ENCODE results near the gene CLNK.
"Not testable (repeated sequence)": the region's sequence is repeated elsewhere in the genome, so short reads cannot be mapped to it uniquely, and the experiment has no call there.

Gene CLNK

DNA sequence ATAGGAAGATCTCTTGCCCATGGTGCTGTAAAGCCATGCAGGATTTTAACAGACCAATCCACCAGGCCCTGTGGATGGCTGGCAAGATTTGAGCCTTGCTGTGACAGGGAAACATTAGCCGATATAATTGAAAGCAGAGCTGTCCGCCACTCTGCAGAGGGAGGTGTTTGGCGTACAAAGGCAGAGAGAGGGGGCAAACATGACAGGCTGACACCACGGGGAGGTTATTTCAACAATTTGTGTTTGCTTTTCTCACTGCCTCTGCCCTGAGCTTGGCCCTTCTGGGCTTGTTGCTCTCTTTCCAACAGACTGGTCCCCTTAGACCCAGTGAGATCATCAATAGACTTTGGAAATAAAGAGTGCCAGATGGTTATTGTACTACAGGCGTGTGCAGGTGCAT is 59.4 kb downstream of the CLNK start:
- Mint-ChIP-seq H3K27ac (no peak overlapping the region), H3K4me1 (peaks cover 7% of the 10 kb centered on the region), H3K36me3 (no peaks in the 10 kb centered on the region), H3K4me3 (no peak overlapping the region), H3K27me3 (no peaks in the 10 kb centered on the region), H3K9me3 (no peaks in the 10 kb centered on the region)
- CTCF ChIA-PET, result interaction anchor here (1.0 kb wide), 1 partner anchor 112 kb away, joined by 3 read pairs; no protein-coding TSS in a partner anchor
- DNase-seq, result no peak

- no peak overlapping the region for H3K4me3 Mint-ChIP-seq
- peaks cover 4% of the 10 kb centered on the region for H3K4me1 Mint-ChIP-seq
- DNase-seq, result no peak
- CTCF ChIA-PET, result no interaction called here
- no peaks in the 10 kb centered on the region for H3K36me3 Mint-ChIP-seq
- H3K27me3 Mint-ChIP-seq, result no peaks in the 10 kb centered on the region
- H3K9me3 Mint-ChIP-seq, result no peaks in the 10 kb centered on the region
- H3K27ac Mint-ChIP-seq, result no peak overlapping the region
These were observed 60.7 kb downstream of the CLNK start for GRCh38 chr4:10623862-10624261.

DNA sequence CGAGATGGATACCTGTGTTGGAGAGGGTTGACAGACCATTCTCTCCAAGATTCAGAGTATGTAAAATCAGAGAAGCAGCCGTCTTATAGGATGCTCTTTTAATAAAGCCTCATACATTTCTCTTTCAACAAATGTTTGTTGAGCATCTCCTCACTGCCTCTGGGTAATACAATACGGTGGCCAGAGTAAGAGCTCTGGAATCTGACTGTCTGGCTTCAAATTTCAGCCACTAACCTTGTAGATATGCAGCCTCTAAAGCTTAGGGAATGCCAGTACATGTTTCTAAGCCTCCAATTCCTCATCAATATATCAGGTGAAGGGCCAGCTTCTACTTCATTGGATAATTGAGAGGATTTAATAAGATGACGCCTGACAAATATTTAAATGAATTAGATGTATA is 61.3 kb downstream of the CLNK start:
- H3K36me3 Mint-ChIP-seq, result no peaks in the 10 kb centered on the region
- H3K9me3 Mint-ChIP-seq, result no peaks in the 10 kb centered on the region
- no peak overlapping the region for H3K4me3 Mint-ChIP-seq
- H3K4me1 Mint-ChIP-seq, result peaks cover 4% of the 10 kb centered on the region
- no peak for DNase-seq
- H3K27me3 Mint-ChIP-seq, result peaks cover 3% of the 10 kb centered on the region
- no peak overlapping the region for H3K27ac Mint-ChIP-seq
- CTCF ChIA-PET, result no interaction called here

DNA sequence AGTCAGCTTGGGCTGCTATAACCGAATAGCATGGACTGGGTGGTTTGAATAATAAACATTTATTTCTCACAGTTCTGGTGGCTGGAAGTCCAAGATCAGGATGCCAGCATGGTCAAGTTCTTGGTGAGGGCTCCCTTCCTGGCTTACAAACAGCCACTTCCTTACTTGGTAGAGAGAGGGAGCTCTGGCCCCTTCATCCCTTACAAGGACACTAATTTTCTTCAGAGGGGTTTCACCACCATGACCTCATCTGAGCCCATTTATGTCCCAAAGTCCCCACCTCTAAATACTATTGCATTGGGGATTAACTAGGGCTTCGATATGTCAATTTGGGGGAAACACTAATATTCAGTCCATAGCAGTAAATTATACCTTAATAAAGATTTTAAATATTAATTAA is 61.8 kb downstream of the CLNK start:
- peaks cover 4% of the 10 kb centered on the region for H3K4me1 Mint-ChIP-seq
- CTCF ChIA-PET, result interaction anchor here (1.1 kb wide), 1 partner anchor 56 kb away, joined by 3 read pairs; no protein-coding TSS in a partner anchor
- no peak for DNase-seq
- H3K9me3 Mint-ChIP-seq, result no peaks in the 10 kb centered on the region
- H3K27me3 Mint-ChIP-seq, result peaks cover 3% of the 10 kb centered on the region
- no peak overlapping the region for H3K4me3 Mint-ChIP-seq
- no peak overlapping the region for H3K27ac Mint-ChIP-seq
- no peaks in the 10 kb centered on the region for H3K36me3 Mint-ChIP-seq

- CTCF ChIA-PET, result no interaction called here
- Mint-ChIP-seq H3K4me1 (peaks cover 4% of the 10 kb centered on the region), H3K36me3 (no peaks in the 10 kb centered on the region), H3K27ac (no peak overlapping the region), H3K4me3 (no peak overlapping the region), H3K9me3 (no peaks in the 10 kb centered on the region), H3K27me3 (peaks cover 3% of the 10 kb centered on the region)
- DNase-seq, result no peak
These were observed 63.6 kb downstream of the CLNK start for GRCh38 chr4:10620935-10621488.

DNA sequence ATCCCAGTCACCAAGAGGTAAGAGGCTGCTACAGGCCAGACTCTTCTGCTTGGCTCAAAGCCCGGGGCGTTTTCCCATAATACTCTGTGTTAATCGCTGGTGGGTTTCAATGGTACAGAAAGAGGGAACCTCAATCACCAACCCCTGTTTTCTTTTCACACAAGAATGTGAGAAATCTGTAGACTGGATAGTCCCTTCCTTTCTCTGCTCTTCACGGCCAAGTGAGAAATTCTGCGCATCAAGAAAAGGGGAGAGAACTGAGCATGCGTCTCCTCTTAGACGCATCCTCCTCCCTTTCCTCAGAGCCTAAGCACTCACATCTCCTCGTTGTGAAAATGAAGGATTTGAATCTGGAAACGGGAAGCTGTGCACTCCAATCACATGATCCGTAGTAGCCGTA is 64.7 kb downstream of the CLNK start:
- H3K36me3 Mint-ChIP-seq, result no peaks in the 10 kb centered on the region
- CTCF ChIA-PET, result interaction anchor here (0.9 to 1.5 kb wide), 2 partner anchors 43 to 184 kb away, joined by 3 to 6 read pairs; no protein-coding TSS in a partner anchor
- H3K27ac Mint-ChIP-seq, result no peak overlapping the region
- no peaks in the 10 kb centered on the region for H3K9me3 Mint-ChIP-seq
- no peak for DNase-seq
- H3K27me3 Mint-ChIP-seq, result peaks cover 3% of the 10 kb centered on the region
- no peaks in the 10 kb centered on the region for H3K4me1 Mint-ChIP-seq
- no peak overlapping the region for H3K4me3 Mint-ChIP-seq

- CTCF ChIA-PET, result interaction anchor here (0.9 to 1.5 kb wide), 2 partner anchors 42 to 185 kb away, joined by 3 to 6 read pairs; no protein-coding TSS in a partner anchor
- no peak overlapping the region for H3K27ac Mint-ChIP-seq
- no peaks in the 10 kb centered on the region for H3K4me1 Mint-ChIP-seq
- DNase-seq, result no peak
- H3K9me3 Mint-ChIP-seq, result no peaks in the 10 kb centered on the region
- no peaks in the 10 kb centered on the region for H3K36me3 Mint-ChIP-seq
- no peak overlapping the region for H3K4me3 Mint-ChIP-seq
- peaks cover 3% of the 10 kb centered on the region for H3K27me3 Mint-ChIP-seq
These were observed 65.3 kb downstream of the CLNK start for GRCh38 chr4:10619220-10619619.

DNA sequence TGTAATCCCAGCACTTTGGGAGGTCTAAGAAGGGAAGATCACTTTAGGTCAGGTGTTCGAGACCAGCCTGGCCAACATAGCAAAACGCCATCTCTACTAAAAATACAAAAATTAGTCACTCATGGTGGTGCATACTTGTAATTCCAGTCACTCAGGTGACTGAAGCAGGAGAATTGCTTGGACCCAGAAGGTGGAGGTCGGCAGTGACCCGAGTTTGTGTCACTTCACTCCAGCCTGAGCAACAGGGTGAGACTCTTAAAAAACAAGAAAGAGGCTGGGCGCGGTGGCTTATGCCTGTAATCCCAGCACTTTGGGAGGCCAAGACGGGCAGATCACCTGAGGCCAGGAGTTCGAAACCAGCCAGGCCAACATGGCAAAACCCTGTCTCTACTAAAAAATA is 69.6 kb downstream of the CLNK start:
- H3K4me3 Mint-ChIP-seq, H3K9me3 Mint-ChIP-seq, H3K27ac Mint-ChIP-seq, H3K27me3 Mint-ChIP-seq, H3K36me3 Mint-ChIP-seq, CTCF ChIA-PET, H3K4me1 Mint-ChIP-seq, DNase-seq: not testable (repeated sequence)

DNA sequence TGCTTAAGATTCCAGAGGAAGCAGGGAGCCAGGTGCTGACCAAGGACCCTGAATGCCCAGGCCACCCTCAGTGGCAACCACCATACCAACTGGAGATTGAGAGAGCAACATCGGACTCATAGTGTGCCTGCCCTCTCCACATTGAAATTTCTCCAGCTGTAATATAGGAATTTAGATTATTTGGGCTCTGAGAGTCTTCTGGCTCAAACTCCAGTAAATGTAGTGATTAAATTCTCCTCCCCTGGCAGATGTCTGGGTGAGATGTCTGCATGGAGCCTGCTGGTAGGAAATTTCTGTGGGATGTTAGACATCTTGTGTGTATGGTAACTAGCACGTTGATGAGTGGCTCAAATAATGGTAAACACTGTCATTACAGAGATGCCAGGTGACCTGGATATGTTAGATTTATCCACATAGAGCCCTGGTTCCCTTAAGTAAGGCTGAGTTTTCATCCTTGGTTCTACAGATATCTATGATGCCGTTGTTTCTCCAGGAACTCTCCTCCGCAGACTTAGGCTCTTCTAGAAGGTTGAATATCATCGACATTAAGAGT is 70.6 kb downstream of the CLNK start:
- Mint-ChIP-seq H3K27me3 (peaks cover 7% of the 10 kb centered on the region), H3K4me1 (no peaks in the 10 kb centered on the region), H3K36me3 (no peaks in the 10 kb centered on the region), H3K9me3 (no peaks in the 10 kb centered on the region), H3K4me3 (no peak overlapping the region), H3K27ac (no peak overlapping the region)
- CTCF ChIA-PET, result no interaction called here
- no peak for DNase-seq

DNA sequence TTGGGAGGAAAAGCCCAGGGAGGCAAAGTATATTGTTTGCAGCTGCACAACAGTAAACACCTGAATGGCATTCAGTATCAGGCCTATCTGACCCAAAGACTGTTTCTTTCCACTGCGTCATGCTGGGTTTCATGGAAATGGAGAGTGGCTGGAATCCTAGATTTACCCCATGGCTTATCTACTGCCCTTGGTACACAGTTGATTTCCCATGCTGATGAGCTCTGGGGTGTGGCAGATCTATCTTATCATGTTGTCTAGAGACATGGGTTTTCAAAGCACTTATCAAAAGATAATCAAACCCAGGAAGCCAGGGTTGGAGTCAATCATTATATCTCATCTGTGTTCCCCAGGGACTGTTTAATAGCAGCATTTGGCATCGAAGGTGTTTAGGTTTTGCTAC is 72.1 kb downstream of the CLNK start:
- H3K36me3 Mint-ChIP-seq, result no peaks in the 10 kb centered on the region
- H3K27ac Mint-ChIP-seq, result no peak overlapping the region
- CTCF ChIA-PET, result no interaction called here

GRCh38 chr4:10611673-10612072 is 72.9 kb downstream of the CLNK start:
- Mint-ChIP-seq H3K27ac (no peak overlapping the region), H3K4me1 (no peaks in the 10 kb centered on the region), H3K9me3 (no peaks in the 10 kb centered on the region), H3K27me3 (peaks cover 4% of the 10 kb centered on the region), H3K36me3 (no peaks in the 10 kb centered on the region), H3K4me3 (no peak overlapping the region)
- DNase-seq, result no peak
- CTCF ChIA-PET, result no interaction called here

More for the DNA sequence above, 72.1 kb downstream of the CLNK start:
- no peak for DNase-seq
- peaks cover 4% of the 10 kb centered on the region for H3K27me3 Mint-ChIP-seq
- H3K4me3 Mint-ChIP-seq, result no peak overlapping the region
- no peaks in the 10 kb centered on the region for H3K9me3 Mint-ChIP-seq
- no peaks in the 10 kb centered on the region for H3K4me1 Mint-ChIP-seq

GRCh38 chr4:10608501-10609219 is 75.9 kb downstream of the CLNK start:
- no peak for DNase-seq

DNA sequence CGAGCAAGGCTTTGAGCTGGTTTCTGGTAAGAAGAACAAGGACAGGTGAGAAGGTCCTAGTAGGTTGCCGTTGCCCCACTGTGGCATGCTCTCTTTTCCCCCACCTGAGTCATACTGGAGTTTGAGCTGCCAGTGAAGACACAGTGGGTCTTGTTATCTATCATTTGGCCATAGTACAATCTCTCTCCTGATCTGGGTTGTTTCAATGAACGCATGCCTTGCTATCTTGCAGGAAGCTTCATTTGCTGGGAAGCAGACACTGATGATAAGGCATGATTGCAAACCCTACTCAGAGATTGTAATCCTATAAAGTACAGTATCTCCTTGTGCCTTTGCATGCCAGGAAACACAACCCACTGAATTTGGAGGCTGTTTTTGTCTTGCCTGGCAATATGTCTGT is 77.4 kb downstream of the CLNK start:
- CTCF ChIA-PET, result no interaction called here
- H3K36me3 Mint-ChIP-seq, result no peaks in the 10 kb centered on the region
- H3K27ac Mint-ChIP-seq, result no peak overlapping the region

More at GRCh38 chr4:10608501-10609219, 75.9 kb downstream of the CLNK start:
- H3K36me3 Mint-ChIP-seq, result no peaks in the 10 kb centered on the region
- H3K4me3 Mint-ChIP-seq, result no peak overlapping the region
- no peaks in the 10 kb centered on the region for H3K9me3 Mint-ChIP-seq
- no peak overlapping the region for H3K27ac Mint-ChIP-seq
- H3K4me1 Mint-ChIP-seq, result no peaks in the 10 kb centered on the region
- peaks cover 4% of the 10 kb centered on the region for H3K27me3 Mint-ChIP-seq
- CTCF ChIA-PET, result no interaction called here

DNA sequence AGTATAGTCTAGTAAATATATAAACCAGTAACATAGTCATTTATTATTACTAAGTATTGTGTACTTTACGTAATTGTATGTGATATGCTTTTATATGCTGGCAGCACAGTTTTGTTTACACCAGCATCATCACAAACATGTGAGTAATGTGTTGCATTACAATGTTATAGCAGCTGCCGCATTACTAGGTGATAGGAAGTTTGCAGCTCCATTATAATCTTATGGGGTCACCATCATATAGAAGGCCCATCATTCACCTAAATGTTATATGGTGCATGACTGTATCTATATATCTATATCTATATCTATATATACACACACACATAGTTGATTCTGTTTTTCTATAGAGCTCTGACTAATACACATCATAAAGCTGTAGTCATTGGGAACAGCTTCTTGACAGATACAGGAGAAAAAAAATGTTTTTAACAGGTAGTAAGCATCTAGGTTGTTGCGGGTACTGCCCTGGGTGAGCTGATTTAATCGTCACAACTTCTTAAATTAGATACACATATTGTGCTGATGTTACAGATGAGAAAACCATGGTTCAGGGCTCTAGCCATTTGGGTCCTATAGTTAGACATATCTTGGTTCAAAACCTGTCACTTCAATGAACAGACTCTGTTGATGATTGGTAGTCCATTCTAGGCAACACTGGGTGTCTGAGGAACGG is 77.9 kb downstream of the CLNK start:
- Mint-ChIP-seq H3K9me3 (no peaks in the 10 kb centered on the region), H3K4me3 (no peak overlapping the region), H3K27ac (no peak overlapping the region), H3K36me3 (no peaks in the 10 kb centered on the region), H3K4me1 (no peaks in the 10 kb centered on the region), H3K27me3 (no peaks in the 10 kb centered on the region)
- CTCF ChIA-PET, result no interaction called here
- DNase-seq, result no peak

More for the DNA sequence above, 77.4 kb downstream of the CLNK start:
- Mint-ChIP-seq H3K9me3 (no peaks in the 10 kb centered on the region), H3K4me1 (no peaks in the 10 kb centered on the region), H3K27me3 (no peaks in the 10 kb centered on the region), H3K4me3 (no peak overlapping the region)
- DNase-seq, result no peak

Measured in activated naive CD4-positive, alpha-beta T cell treated with anti-CD3 and anti-CD28 coated beads, Interleukin-2, amount 10 ng/mL, durations not matched to agents 7 days and 5 days (primary cell).